Muscle layer of colon (tissue), 2 donors: ENCODE measurements around the gene GAL3ST3.
"Not testable (repeated sequence)": the region's sequence is repeated elsewhere in the genome, so short reads cannot be mapped to it uniquely, and the experiment has no call there.

Experiments used
- H3K27ac ChIP-seq: one replicate; pipeline ENCODE4 v1.7.0; 2013; ENCODE audit warnings: low read depth, mild to moderate bottlenecking, low read length, moderate library complexity
- H3K27me3 ChIP-seq, 2 donors: one replicate each; pipeline ENCODE4 v1.7.0; 2013; ENCODE audit warnings: low read length in 2 of 2, mild to moderate bottlenecking in 2 of 2; ENCODE audit not compliant: insufficient read depth in 2 of 2, control insufficient read depth in 1 of 2
- H3K36me3 ChIP-seq: one replicate; pipeline ENCODE4 v1.7.0; 2013; ENCODE audit warnings: mild to moderate bottlenecking, low read length; ENCODE audit not compliant: insufficient read depth
- H3K4me1 ChIP-seq: one replicate; pipeline ENCODE4 v1.7.0; 2013; ENCODE audit warnings: mild to moderate bottlenecking, low read length; ENCODE audit not compliant: insufficient read depth
- H3K4me3 ChIP-seq, 2 donors: one replicate each; pipeline ENCODE4 v1.7.0; 2013; ENCODE audit warnings: low read length in 2 of 2, low read depth in 1 of 2, mild to moderate bottlenecking in 1 of 2, moderate library complexity in 1 of 2
- H3K9ac ChIP-seq: one replicate; pipeline ENCODE4 v1.7.0; 2013; ENCODE audit warnings: low read length
- H3K9me3 ChIP-seq: one replicate; pipeline ENCODE4 v1.7.0; 2013; ENCODE audit warnings: mild to moderate bottlenecking, low read length
- donor health status: abdominal sarcoma.
- donor health status: Adenocarcinoma of cecum.

Gene GAL3ST3

DNA sequence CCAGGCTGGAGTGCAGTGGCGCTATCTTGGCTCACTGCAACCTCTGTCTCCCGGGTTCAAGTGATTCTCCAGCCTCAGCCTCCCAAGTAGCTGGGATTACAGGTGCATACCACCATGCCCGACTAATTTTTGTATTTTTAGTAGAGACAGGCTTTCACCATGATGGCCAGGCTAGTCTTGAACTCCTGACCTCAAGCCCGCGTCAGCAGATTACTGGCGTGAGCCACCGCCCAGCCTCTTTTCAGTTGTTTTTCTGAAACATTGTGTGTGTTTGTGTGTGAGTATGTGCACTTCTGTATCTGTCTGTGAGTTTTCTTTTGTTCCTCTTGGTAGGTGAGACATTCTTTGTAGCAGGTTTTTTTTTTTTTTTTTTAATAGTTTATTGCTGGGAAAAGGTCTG lies 30.0 kb upstream of the GAL3ST3 start:
- H3K36me3 ChIP-seq, H3K27me3 ChIP-seq, H3K9ac ChIP-seq, H3K9me3 ChIP-seq, H3K4me3 ChIP-seq, H3K27ac ChIP-seq: not testable (repeated sequence)
- peaks cover 33% of the 10 kb centered on the region for H3K4me1 ChIP-seq

- no peak overlapping the region for H3K27ac ChIP-seq
- H3K36me3 ChIP-seq: peaks cover 6% of the 10 kb centered on the region
- no peaks in the 10 kb centered on the region for H3K9me3 ChIP-seq
- no peaks in the 10 kb centered on the region for H3K27me3 ChIP-seq
- H3K4me1 ChIP-seq: peaks cover 22% of the 10 kb centered on the region
- no peak overlapping the region for H3K9ac ChIP-seq
- no peak overlapping the region for H3K4me3 ChIP-seq
Measured at GRCh38 chr11:66077927-66078326, 29.0 kb upstream of the GAL3ST3 start.

- H3K9ac ChIP-seq: no peak overlapping the region
- no peak overlapping the region for H3K4me3 ChIP-seq
- H3K36me3 ChIP-seq: peaks cover 6% of the 10 kb centered on the region
- no peaks in the 10 kb centered on the region for H3K27me3 ChIP-seq
- H3K27ac ChIP-seq: no peak overlapping the region
- peaks cover 27% of the 10 kb centered on the region for H3K4me1 ChIP-seq
- no peaks in the 10 kb centered on the region for H3K9me3 ChIP-seq
Measured at GRCh38 chr11:66076561-66076960, 27.6 kb upstream of the GAL3ST3 start.

- H3K4me3 ChIP-seq: no peak overlapping the region
- H3K27me3 ChIP-seq: no peaks in the 10 kb centered on the region
- H3K9me3 ChIP-seq: no peaks in the 10 kb centered on the region
- no peak overlapping the region for H3K27ac ChIP-seq
- peaks cover 20% of the 10 kb centered on the region for H3K4me1 ChIP-seq
- H3K9ac ChIP-seq: no peak overlapping the region
- H3K36me3 ChIP-seq: peaks cover 6% of the 10 kb centered on the region
Measured at GRCh38 chr11:66075273-66075672, 26.3 kb upstream of the GAL3ST3 start.

DNA sequence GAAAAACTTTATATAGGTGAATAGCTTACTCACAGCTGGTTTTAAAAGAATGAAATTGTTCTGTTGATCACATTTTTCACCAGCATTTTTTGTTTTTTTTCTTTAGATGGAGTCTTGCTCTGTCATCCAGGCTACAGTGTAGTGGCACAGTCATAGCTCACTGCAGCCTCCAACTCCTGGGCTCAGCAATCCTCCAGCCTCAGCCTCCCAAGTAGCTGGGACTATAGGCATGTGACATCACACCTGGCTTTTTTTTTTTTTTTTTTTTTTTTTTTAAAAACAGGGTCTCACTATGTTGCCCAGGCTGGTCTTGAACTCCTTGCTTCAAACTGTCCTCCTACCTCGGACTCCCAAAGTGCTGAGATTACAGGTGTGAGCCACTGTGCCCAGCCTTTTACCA lies 24.7 kb upstream of the GAL3ST3 start:
- no peak overlapping the region for H3K9ac ChIP-seq
- peaks cover 12% of the 10 kb centered on the region for H3K36me3 ChIP-seq
- peaks cover 24% of the 10 kb centered on the region for H3K4me1 ChIP-seq
- no peaks in the 10 kb centered on the region for H3K9me3 ChIP-seq
- H3K4me3 ChIP-seq: no peak overlapping the region
- H3K27ac ChIP-seq: no peak overlapping the region
- no peaks in the 10 kb centered on the region for H3K27me3 ChIP-seq

DNA sequence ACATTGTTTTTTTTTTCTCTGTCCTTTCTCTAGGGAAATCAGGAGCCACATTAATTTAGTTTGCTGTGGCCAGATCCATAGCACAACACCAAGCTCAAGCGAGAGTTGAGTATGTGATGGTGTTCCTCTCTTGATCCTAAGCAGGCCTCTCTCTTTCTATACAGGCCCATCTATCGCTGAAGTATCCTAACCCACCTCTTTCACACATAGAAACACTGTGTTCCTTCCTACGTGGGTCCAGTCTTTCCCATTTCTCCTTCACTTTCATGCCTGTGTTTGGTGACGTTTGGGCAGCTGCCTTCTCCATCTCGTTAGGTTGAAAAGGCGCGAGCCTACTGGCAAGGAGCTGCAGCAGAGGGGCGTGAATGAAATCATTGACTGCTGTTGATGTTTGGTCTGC lies 23.6 kb upstream of the GAL3ST3 start:
- Histone ChIP-seq H3K27ac (no peak overlapping the region), H3K36me3 (peaks cover 24% of the 10 kb centered on the region), H3K4me1 (peaks cover 34% of the 10 kb centered on the region), H3K9me3 (no peaks in the 10 kb centered on the region), H3K4me3 (no peak overlapping the region), H3K9ac (no peak overlapping the region), H3K27me3 (no peaks in the 10 kb centered on the region)

DNA sequence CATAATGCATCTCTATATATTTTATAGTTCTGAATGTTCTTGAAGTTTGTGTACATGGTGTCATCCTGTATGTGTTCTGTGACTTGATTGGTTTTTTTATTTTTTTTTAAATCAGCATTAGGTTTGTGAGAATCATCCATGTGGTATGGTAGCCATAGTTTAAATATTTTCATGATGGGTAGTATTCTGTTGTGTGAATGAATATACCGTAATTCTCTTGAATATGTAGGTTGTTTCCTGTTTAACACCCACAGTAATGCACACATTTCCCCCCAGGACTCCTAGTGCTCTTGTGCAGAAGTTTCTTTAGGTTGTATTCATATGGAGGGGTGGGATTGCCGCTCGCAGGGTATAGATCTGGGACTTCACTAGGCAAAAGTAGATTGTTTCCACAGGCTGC lies 23.1 kb upstream of the GAL3ST3 start:
- H3K27me3 ChIP-seq: no peaks in the 10 kb centered on the region
- no peak overlapping the region for H3K4me3 ChIP-seq
- peaks cover 34% of the 10 kb centered on the region for H3K4me1 ChIP-seq
- no peaks in the 10 kb centered on the region for H3K9me3 ChIP-seq
- H3K36me3 ChIP-seq: peaks cover 28% of the 10 kb centered on the region
- H3K9ac ChIP-seq: no peak overlapping the region
- H3K27ac ChIP-seq: no peak overlapping the region

- H3K4me3 ChIP-seq: peak overlapping the region; percentile 72 to 90
- H3K36me3 ChIP-seq: peaks cover 35% of the 10 kb centered on the region
- H3K9ac ChIP-seq: peak overlapping the region; percentile 42
- H3K4me1 ChIP-seq: peaks cover 34% of the 10 kb centered on the region
- peak overlapping the region; percentile 76 for H3K27ac ChIP-seq
- no peaks in the 10 kb centered on the region for H3K27me3 ChIP-seq
- H3K9me3 ChIP-seq: no peaks in the 10 kb centered on the region
Measured at GRCh38 chr11:66071381-66071801, 22.4 kb upstream of the GAL3ST3 start.

DNA sequence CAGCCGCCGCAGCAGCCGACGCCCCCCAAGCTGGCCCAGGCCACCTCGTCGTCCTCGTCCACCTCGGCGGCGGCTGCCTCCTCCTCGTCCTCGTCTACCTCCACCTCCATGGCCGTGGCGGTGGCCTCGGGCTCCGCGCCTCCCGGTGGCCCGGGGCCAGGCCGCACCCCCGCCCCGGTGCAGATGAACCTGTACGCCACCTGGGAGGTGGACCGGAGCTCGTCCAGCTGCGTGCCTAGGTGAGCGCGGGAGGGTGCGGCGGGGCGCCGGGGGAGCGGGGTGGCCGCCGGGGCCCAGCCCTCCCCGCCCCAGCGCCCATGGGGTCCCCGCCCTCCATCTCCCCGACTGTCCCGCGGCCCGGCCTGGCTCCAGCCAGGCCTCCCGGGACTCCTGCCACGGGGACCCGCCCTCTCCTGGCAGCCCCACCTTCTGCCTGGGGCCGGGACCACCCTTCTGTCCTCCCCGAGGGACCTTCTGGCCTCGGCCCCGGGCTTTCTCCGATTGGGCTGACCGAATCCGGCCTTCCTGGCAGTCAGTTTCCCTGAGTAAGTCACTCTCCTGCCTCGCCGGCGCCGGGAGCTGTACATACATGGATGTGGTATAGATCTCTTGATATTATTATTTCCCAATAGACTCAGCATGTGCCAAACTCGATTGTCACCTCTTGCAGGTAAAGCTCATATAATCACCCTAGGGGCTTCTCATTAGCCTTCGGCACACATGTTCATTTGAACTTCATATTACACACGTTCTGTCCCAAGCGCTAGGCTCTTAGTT lies 21.8 kb upstream of the GAL3ST3 start:
- Histone ChIP-seq H3K9me3 (no peaks in the 10 kb centered on the region), H3K27ac (peak overlapping the region; percentile 76), H3K27me3 (no peaks in the 10 kb centered on the region), H3K4me3 (peak overlapping the region; percentile 72 to 90), H3K4me1 (peaks cover 34% of the 10 kb centered on the region), H3K9ac (peak overlapping the region; percentile 42), H3K36me3 (peaks cover 38% of the 10 kb centered on the region)

DNA sequence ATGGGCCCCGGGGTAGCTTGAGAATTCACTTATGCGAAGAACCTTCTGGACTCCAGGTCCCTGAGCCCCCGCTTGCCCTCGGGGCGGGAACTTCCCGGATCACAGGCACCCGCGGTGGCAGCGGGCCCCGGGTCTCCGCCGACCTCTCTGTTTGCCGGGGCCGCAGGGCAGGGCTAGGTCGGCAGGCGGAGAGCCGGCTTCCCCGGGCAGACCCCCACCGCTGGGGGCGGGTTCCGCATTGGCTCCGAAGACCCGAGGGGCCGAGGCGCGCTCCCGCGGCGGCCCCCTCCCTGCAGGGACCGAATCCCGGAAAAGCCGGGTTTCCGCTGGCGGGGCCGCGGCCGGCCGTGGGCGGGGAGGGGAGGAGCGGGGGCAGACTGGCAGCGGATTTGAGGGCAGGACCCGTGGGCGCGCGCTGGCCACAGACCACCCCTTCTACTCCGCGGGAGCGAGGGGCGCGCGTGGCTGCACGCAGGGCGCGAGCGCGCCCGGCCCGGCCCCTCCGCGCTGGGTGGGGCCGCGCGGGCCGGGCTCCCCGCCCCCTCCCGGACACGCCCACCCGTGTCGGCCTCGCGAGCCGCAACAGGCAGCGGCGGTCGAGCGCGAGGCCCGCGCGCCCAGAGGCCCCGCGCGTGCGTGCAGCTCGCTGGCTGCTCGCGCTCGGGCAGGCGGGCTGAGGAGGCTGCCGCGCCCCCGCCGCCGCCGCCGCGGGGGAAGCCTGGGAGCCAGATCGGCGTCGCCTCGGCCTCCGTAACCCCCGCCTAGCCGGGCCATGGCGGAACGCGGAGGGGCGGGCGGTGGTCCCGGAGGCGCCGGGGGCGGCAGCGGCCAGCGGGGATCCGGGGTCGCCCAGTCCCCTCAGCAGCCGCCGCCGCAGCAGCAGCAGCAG lies 21.0 kb upstream of the GAL3ST3 start, which contains the start of gene PACS1:
Gene PACS1, plus strand, starts transcription at position 558 of the 889 bp plus-strand sequence. Its CDS starts 215 bp downstream, at position 773.
- H3K27ac ChIP-seq: peak within 1 kb of the TSS; percentile 76
- H3K36me3 ChIP-seq: peaks cover 43% of the 10 kb centered on the region
- H3K27me3 ChIP-seq: no peaks in the 10 kb centered on the region
- peak within 1 kb of the TSS; percentile 72 to 90 for H3K4me3 ChIP-seq
- H3K9me3 ChIP-seq: no peaks in the 10 kb centered on the region
- peak within 1 kb of the TSS; percentile 42 for H3K9ac ChIP-seq
- peaks cover 34% of the 10 kb centered on the region for H3K4me1 ChIP-seq

DNA sequence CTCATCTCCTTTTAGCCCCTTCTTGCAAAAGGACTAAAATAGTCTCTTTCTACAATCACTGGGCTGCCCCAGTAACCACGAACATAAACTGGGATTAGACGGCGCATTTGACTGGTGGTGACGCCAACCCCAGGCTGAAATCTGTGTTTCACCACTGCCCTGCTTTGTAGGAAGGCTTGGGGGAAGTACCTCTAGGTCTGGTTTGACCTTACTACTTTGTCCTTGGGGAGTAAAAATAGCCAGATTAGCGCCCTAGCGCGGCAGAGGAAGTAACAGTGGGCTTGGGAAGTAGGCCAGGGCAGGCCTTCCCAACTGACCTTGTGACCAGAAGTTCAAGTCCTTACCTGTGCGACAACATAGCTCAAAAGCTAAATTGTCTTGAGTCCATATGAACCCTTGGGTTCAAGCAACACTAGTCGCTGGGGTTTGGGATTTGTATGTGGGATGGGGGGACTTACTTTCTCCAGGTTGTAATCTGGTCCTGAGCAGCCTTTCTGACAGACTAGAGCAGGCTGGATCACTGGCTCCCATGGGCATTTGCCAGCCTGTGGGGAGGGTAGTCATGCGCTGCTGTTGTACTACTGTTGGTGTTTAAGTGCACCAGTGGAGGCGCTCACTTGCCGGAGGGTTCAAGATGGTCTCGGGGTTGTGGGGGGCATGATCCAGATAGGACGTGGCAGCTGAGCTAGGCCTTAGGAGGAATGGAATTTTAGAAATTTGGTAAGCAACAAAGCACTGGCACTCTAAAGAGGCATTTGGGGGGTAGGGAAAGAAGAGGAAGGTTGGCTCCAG lies 20.2 kb upstream of the GAL3ST3 start:
- Histone ChIP-seq H3K4me3 (peak overlapping the region; percentile 38 to 83), H3K9me3 (no peaks in the 10 kb centered on the region), H3K4me1 (peaks cover 34% of the 10 kb centered on the region), H3K27me3 (no peaks in the 10 kb centered on the region), H3K9ac (peak overlapping the region; percentile 34), H3K36me3 (peaks cover 46% of the 10 kb centered on the region), H3K27ac (peak overlapping the region; percentile 71)
